Uterus (tissue), 4 donors: ENCODE results near the gene OS9. TPM values are rescaled to one million over a fixed set of nuclear protein-coding genes. Genes with fewer than 3 reads are reported as not detected.

Experiments
- DNase-seq, 2 donors: peaks; one replicate each; pipeline ENCODE4 v3.0.0-alpha.2; 2019 to 2020
- H3K27ac ChIP-seq, 2 donors: fragments of 200-600 bp; sonication (generic); 1 replicate in 1 of 2; 2 replicates in 1 of 2; pipeline ENCODE4 v1.5.1; 2016 to 2018
- H3K27me3 ChIP-seq, 2 donors: fragments of 200-600 bp; sonication (generic); one replicate each; pipeline ENCODE4 v1.5.1; 2018 to 2019; ENCODE audit warnings: control low read depth in 1 of 2
- H3K36me3 ChIP-seq, 2 donors: fragments of 200-600 bp; sonication (generic); one replicate each; pipeline ENCODE4 v1.5.1; 2019; ENCODE audit warnings: control low read depth in 1 of 2
- H3K4me1 ChIP-seq, 2 donors: fragments of 200-600 bp; sonication (generic); one replicate each; pipeline ENCODE4 v1.5.1; 2018 to 2019; ENCODE audit warnings: control low read depth in 1 of 2
- H3K4me3 ChIP-seq, 2 donors: fragments of 200-600 bp; sonication (generic); 1 replicate in 1 of 2; 2 replicates in 1 of 2; pipeline ENCODE4 v1.5.1; 2018 to 2019; ENCODE audit warnings: mild to moderate bottlenecking in 1 of 2
- H3K9me3 ChIP-seq, 2 donors: fragments of 200-600 bp; sonication (generic); one replicate each; pipeline ENCODE4 v1.5.1; 2019; ENCODE audit warnings: control low read depth in 1 of 2
- POLR2A ChIP-seq, 2 donors: fragments of 450-650 bp; IDR thresholded peaks; one replicate each; pipeline ENCODE4 v1.6.1; 2016; ENCODE audit warnings: antibody characterized with exemption in 2 of 2, mild to moderate bottlenecking in 1 of 2, moderate library complexity in 1 of 2
- intact Hi-C: fragments of 100-400 bp; cut with DNase I; formaldehyde crosslinking; loops from one replicate; pipeline ENCODE4 v1.15.1; 2023; ENCODE audit warnings: low total_unique reads
- total RNA-seq, 4 donors: library from RNA; depleted of rRNA in 3 of 4; stranded (reverse); fragments of >200 nt in 3 of 4; gene quantifications; one replicate each; pipeline versions ENCODE4 v1.1.0 to v1.2.4, GENCODE V29; 2014 to 2023
- TF ChIP-seq, protein P1 (sequence below), 4 experiments: fragments of 200-600 bp in 2 of 4; fragments of 450-650 bp in 2 of 4; sonication (generic) in 2 of 4; IDR thresholded peaks; one replicate each; pipeline ENCODE4 v1.5.1; 2016 to 2019; ENCODE audit warnings: antibody characterized with exemption in 4 of 4, mild to moderate bottlenecking in 2 of 4, moderate library complexity in 1 of 4
- donor health status: DM: yes; HTN: yes; CAD: no.

The OS9 gene
- total RNA-seq, 4 donors from 2014 or later, result 189 to 339 (median 252) TPM

DNA sequence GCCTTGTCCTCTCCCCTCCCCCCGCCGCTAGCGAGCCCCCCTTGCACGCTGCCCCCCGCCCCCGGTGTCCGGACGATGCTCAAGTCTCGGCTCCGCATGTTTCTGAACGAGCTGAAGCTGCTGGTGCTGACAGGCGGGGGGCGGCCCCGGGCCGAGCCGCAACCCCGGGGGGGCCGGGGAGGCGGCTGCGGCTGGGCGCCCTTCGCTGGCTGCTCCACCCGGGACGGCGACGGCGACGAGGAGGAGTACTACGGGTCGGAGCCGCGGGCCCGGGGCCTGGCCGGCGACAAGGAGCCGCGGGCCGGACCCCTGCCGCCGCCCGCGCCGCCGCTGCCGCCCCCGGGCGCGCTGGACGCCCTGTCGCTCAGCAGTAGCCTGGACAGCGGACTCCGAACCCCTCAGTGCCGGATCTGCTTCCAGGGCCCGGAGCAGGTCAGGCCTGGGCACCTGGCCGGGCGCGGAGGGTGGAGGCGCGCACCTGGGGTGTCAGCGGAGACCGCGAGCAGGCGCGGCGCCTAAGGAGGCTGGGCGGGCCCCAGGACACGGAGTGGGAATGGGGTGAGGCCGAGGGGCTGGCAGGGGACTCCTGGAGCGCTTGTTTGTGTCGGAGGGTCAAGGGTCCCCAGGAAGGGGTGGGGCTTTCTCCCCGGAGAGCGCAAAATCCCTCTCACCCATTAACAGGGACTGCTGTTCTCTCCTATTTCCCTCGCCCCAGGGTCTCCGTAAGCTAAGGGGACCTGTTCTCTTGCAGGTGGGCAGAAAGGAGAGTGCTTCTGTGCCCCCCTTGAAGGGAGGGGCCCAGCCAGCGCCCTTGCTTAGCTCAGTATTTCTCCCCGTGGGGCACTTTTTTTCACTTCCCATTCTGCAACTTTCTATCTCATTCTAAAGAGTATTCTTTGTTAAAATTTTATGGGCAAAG lies 61.8 kb downstream of the OS9 start:
- TF ChIP-seq, protein P1, sequence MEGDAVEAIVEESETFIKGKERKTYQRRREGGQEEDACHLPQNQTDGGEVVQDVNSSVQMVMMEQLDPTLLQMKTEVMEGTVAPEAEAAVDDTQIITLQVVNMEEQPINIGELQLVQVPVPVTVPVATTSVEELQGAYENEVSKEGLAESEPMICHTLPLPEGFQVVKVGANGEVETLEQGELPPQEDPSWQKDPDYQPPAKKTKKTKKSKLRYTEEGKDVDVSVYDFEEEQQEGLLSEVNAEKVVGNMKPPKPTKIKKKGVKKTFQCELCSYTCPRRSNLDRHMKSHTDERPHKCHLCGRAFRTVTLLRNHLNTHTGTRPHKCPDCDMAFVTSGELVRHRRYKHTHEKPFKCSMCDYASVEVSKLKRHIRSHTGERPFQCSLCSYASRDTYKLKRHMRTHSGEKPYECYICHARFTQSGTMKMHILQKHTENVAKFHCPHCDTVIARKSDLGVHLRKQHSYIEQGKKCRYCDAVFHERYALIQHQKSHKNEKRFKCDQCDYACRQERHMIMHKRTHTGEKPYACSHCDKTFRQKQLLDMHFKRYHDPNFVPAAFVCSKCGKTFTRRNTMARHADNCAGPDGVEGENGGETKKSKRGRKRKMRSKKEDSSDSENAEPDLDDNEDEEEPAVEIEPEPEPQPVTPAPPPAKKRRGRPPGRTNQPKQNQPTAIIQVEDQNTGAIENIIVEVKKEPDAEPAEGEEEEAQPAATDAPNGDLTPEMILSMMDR (IDR thresholded peaks at IDR 0.05), result no peak
- TF ChIP-seq POLR2A (IDR thresholded peaks at IDR 0.05), result no peak
- intact Hi-C loops, result no loop called here
- Histone ChIP-seq H3K27ac (peak overlapping the region in 1 of 2 donors; percentile 43), H3K4me3 (peak overlapping the region; percentile 40 to 80), H3K9me3 (no peaks in the 10 kb centered on the region), H3K27me3 (no peaks in the 10 kb centered on the region), H3K36me3 (no peaks in the 10 kb centered on the region), H3K4me1 (peaks cover 0 to 19% of the 10 kb centered on the region in 2 donors)
- no peak for DNase-seq

DNA sequence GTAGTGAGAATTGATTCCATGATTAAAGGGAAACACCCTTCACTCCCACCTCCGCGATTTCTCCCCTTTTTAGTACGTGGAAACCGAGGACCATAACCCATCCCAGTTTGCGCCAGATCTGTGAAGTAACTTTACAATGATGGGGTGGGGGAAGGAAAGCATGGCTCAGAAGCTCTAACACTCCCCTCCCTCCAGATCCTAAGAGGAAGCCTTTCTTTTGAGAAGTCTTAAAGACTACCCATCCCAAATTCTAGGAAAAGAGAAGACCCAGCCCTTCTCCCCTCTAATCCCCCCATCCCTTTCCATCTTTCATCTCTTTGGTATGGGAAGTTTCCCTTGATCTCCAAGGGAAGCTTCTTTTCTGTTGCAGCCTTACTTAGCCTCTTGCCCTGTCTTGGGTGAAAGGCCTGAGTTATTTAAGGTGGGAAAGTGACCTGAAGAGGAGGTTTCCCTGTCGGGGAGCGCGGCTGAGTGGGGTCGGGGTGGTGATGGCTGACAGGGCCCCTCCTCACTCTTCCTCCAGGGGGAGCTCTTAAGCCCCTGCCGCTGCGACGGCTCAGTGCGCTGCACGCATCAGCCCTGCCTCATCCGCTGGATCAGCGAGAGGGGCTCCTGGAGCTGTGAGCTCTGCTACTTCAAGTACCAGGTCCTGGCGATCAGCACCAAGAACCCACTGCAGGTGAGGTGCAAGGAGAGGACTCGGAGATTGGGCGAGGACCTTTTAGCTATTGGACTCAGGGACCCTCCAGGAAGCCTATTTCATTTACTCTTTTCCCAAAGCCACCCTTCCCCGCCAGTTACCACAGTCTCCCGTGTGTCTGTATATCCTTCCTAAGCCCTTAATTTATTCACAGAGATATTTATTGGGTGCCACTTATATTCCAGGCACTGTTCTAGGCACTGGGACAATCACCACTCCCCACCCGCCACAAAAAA lies 62.7 kb downstream of the OS9 start:
- no peak overlapping the region for H3K27ac ChIP-seq
- no peaks in the 10 kb centered on the region for H3K9me3 ChIP-seq
- H3K36me3 ChIP-seq, result no peaks in the 10 kb centered on the region
- H3K4me1 ChIP-seq, result peaks cover 0 to 19% of the 10 kb centered on the region in 2 donors
- no peak overlapping the region for H3K4me3 ChIP-seq
- H3K27me3 ChIP-seq, result no peaks in the 10 kb centered on the region
- intact Hi-C loops, result no loop called here
- no peak for DNase-seq
- TF ChIP-seq, protein P1 (IDR thresholded peaks at IDR 0.05), result peak in 1 of 4 experiments; percentile 11
- TF ChIP-seq POLR2A (IDR thresholded peaks at IDR 0.05), result no peak

DNA sequence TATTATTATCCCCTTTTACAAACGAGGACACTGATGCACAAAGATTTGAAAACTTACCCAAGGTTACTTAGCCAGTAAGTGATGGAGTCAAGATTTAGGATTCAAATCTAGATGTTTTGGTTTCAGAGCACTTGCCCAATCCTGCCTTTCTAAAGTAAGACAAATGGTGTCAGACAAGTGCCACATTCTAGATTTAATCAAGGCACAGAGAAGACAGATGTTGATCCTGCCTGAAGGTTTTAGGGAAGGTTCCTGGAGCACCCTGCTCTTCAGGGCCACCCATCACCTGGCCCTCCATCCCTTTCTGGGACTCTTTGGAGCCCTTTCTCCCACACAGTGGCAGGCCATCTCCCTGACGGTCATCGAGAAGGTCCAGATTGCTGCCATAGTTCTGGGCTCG lies 63.8 kb downstream of the OS9 start:
- H3K36me3 ChIP-seq, result no peaks in the 10 kb centered on the region
- TF ChIP-seq, protein P1 (IDR thresholded peaks at IDR 0.05), result no peak
- no peak for TF ChIP-seq POLR2A (IDR thresholded peaks at IDR 0.05)
- peaks cover 1 to 6% of the 10 kb centered on the region in 2 donors for H3K27me3 ChIP-seq
- peaks cover 0 to 16% of the 10 kb centered on the region in 2 donors for H3K4me1 ChIP-seq
- no peak overlapping the region for H3K4me3 ChIP-seq
- no peak overlapping the region for H3K27ac ChIP-seq
- H3K9me3 ChIP-seq, result no peaks in the 10 kb centered on the region
- no peak for DNase-seq
- intact Hi-C loops, result no loop called here

DNA sequence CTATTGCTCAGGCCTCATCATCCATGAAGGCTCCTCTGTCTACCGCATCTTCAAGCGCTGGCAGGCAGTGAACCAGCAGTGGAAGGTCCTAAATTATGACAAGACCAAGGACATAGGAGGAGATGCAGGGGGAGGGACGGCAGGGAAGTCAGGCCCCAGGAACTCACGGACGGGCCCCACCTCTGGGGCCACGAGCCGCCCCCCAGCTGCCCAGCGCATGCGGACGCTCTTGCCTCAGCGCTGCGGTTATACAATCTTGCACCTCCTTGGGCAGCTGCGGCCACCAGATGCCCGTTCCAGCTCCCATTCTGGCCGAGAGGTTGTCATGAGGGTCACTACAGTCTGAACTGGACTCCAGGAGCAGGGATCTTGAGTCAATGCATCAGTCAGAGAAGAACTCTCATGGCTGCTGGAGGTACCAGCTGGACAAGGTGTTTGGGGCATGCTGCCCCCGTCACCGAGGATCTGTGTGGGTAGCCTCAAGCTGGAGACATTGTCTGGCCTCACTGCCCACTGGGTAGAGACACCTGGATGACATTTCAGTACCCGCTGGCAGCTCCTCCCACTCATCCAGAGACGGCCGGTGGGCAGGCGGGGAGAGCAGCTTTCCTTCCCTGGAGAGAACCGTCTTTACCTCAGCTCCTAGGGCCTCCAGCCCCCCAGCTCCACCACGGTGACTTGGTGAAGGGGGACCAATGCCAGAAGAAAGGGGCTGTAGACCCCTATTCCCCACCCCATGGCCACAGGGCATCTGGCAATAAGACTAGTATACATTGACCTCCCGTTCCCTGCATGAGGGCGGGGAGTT lies 64.8 kb downstream of the OS9 start:
- intact Hi-C loops, result no loop called here
- H3K36me3 ChIP-seq, result no peaks in the 10 kb centered on the region
- peaks cover 10 to 16% of the 10 kb centered on the region in 2 donors for H3K27me3 ChIP-seq
- no peak overlapping the region for H3K4me3 ChIP-seq
- peaks cover 0 to 14% of the 10 kb centered on the region in 2 donors for H3K4me1 ChIP-seq
- no peak for DNase-seq
- H3K9me3 ChIP-seq, result no peaks in the 10 kb centered on the region
- H3K27ac ChIP-seq, result no peak overlapping the region
- TF ChIP-seq, protein P1 (IDR thresholded peaks at IDR 0.05), result no peak
- TF ChIP-seq POLR2A (IDR thresholded peaks at IDR 0.05), result no peak
